BLaER1 treated with 17β-estradiol and CSF1 and Interleukin-3, amounts not matched to agents 10 nM and 100 nM (cell line): Measurements from ENCODE around the gene C1QB.
A peak's percentile ranks its signal among the peaks of the same experiment; 100 is the strongest.

Experiments used
- H3K27ac ChIP-seq, 11 experiments: shearing (Covaris generic); formaldehyde crosslinking; 2 replicates each; pipeline ENCODE4 v1.8.1; 2022
- H3K27me3 ChIP-seq, 11 experiments: shearing (Covaris generic); formaldehyde crosslinking; 2 replicates each; pipeline ENCODE4 v1.8.1; 2022
- H3K36me3 ChIP-seq, 11 experiments: shearing (Covaris generic); formaldehyde crosslinking; 2 replicates each; pipeline ENCODE4 v1.8.1; 2022
- H3K4me1 ChIP-seq, 10 experiments: shearing (Covaris generic); formaldehyde crosslinking; 2 replicates each; pipeline ENCODE4 v1.8.1; 2022
- H3K4me2 ChIP-seq, 11 experiments: shearing (Covaris generic); formaldehyde crosslinking; 2 replicates each; pipeline ENCODE4 v1.8.1; 2022
- H3K4me3 ChIP-seq, 10 experiments: shearing (Covaris generic); formaldehyde crosslinking; 2 replicates each; pipeline ENCODE4 v1.8.1; 2022
- H3K9ac ChIP-seq, 11 experiments: shearing (Covaris generic); formaldehyde crosslinking; 2 replicates each; pipeline ENCODE4 v1.8.1; 2022
- H3K9me3 ChIP-seq, 11 experiments: shearing (Covaris generic); formaldehyde crosslinking; replicated peaks in 1 of 11; 2 replicates each; pipeline ENCODE4 v1.8.1; 2022
- H4K20me1 ChIP-seq, 11 experiments: shearing (Covaris generic); formaldehyde crosslinking; 2 replicates each; pipeline ENCODE4 v1.8.1; 2022
- Cebpa-rat ChIP-seq, 11 experiments: shearing (Covaris generic); IDR thresholded peaks; 2 replicates each; pipeline ENCODE4 v1.8.1; 2022

The C1QB gene

GRCh38 chr1:22687191-22687590 is 34.2 kb downstream of the C1QB start:
- 0 out of 22 replicates have a peak, but pooled peaks cover 0 to 19% (median 0%) of the 10 kb centered on the region in 11 experiments for H4K20me1 ChIP-seq
- H3K4me3 ChIP-seq, result no peak overlapping the region
- H3K4me2 ChIP-seq, result no peak overlapping the region
- peaks cover 0 to 5% (median 0%) of the 10 kb centered on the region in 10 experiments; a peak in 1 of 20 replicates for H3K4me1 ChIP-seq
- H3K9ac ChIP-seq, result no peak overlapping the region
- no peak for TF ChIP-seq Cebpa-rat (IDR thresholded peaks at IDR 0.05)
- H3K9me3 ChIP-seq, result no peaks in the 10 kb centered on the region
- no peak overlapping the region for H3K27ac ChIP-seq
- H3K27me3 ChIP-seq, result no peaks in the 10 kb centered on the region
- H3K36me3 ChIP-seq, result no peaks in the 10 kb centered on the region

GRCh38 chr1:22688466-22688865 is 35.4 kb downstream of the C1QB start:
- H3K4me2 ChIP-seq, result no peak overlapping the region
- no peaks in the 10 kb centered on the region for H3K9me3 ChIP-seq
- no peak for TF ChIP-seq Cebpa-rat (IDR thresholded peaks at IDR 0.05)
- no peak overlapping the region for H3K4me3 ChIP-seq
- H4K20me1 ChIP-seq, result 0 out of 22 replicates have a peak, but pooled peaks cover 0 to 16% (median 0%) of the 10 kb centered on the region in 11 experiments
- H3K27me3 ChIP-seq, result no peaks in the 10 kb centered on the region
- H3K36me3 ChIP-seq, result no peaks in the 10 kb centered on the region
- H3K9ac ChIP-seq, result no peak overlapping the region
- H3K4me1 ChIP-seq, result peaks cover 0 to 5% (median 0%) of the 10 kb centered on the region in 10 experiments; a peak in 1 of 20 replicates
- H3K27ac ChIP-seq, result no peak overlapping the region

- Histone ChIP-seq H3K4me2 (no peak overlapping the region), H3K27me3 (no peaks in the 10 kb centered on the region), H3K9me3 (no peaks in the 10 kb centered on the region), H3K9ac (no peak overlapping the region), H3K4me1 (peaks cover 0 to 5% (median 0%) of the 10 kb centered on the region in 10 experiments; a peak in 1 of 20 replicates), H3K4me3 (no peak overlapping the region), H3K27ac (no peak overlapping the region), H4K20me1 (0 out of 22 replicates have a peak, but pooled peaks cover 0 to 14% (median 0%) of the 10 kb centered on the region in 11 experiments), H3K36me3 (no peaks in the 10 kb centered on the region)
- no peak for TF ChIP-seq Cebpa-rat (IDR thresholded peaks at IDR 0.05)
Observed at GRCh38 chr1:22689505-22689904, 36.5 kb downstream of the C1QB start.

- H3K4me2 ChIP-seq, result no peak overlapping the region
- no peak for TF ChIP-seq Cebpa-rat (IDR thresholded peaks at IDR 0.05)
- H3K4me1 ChIP-seq, result peaks cover 0 to 5% (median 0%) of the 10 kb centered on the region in 10 experiments; a peak in 1 of 20 replicates
- no peak overlapping the region for H3K4me3 ChIP-seq
- no peaks in the 10 kb centered on the region for H4K20me1 ChIP-seq
- no peak overlapping the region for H3K27ac ChIP-seq
- H3K9ac ChIP-seq, result no peak overlapping the region
- no peaks in the 10 kb centered on the region for H3K27me3 ChIP-seq
- H3K9me3 ChIP-seq, result no peaks in the 10 kb centered on the region
- no peaks in the 10 kb centered on the region for H3K36me3 ChIP-seq
Observed at GRCh38 chr1:22691031-22691753, 38.2 kb downstream of the C1QB start.

GRCh38 chr1:22694172-22694571 is 41.1 kb downstream of the C1QB start:
- Histone ChIP-seq H3K4me2 (no peak overlapping the region), H3K27me3 (no peaks in the 10 kb centered on the region), H3K9ac (no peak overlapping the region), H3K9me3 (no peaks in the 10 kb centered on the region), H4K20me1 (no peaks in the 10 kb centered on the region), H3K27ac (no peak overlapping the region), H3K4me3 (no peak overlapping the region), H3K4me1 (no peaks in the 10 kb centered on the region), H3K36me3 (no peaks in the 10 kb centered on the region)
- no peak for TF ChIP-seq Cebpa-rat (IDR thresholded peaks at IDR 0.05)

GRCh38 chr1:22696610-22697009 is 43.6 kb downstream of the C1QB start:
- no peak overlapping the region for H3K9ac ChIP-seq
- no peaks in the 10 kb centered on the region for H3K36me3 ChIP-seq
- H3K4me2 ChIP-seq, result no peak overlapping the region
- H4K20me1 ChIP-seq, result no peaks in the 10 kb centered on the region; a peak in 1 of 22 replicates
- H3K27ac ChIP-seq, result no peak overlapping the region
- no peaks in the 10 kb centered on the region for H3K4me1 ChIP-seq
- H3K27me3 ChIP-seq, result no peaks in the 10 kb centered on the region
- H3K4me3 ChIP-seq, result no peak overlapping the region
- no peaks in the 10 kb centered on the region for H3K9me3 ChIP-seq
- TF ChIP-seq Cebpa-rat (IDR thresholded peaks at IDR 0.05), result no peak

- Histone ChIP-seq H3K27me3 (no peaks in the 10 kb centered on the region), H3K9ac (no peak overlapping the region), H3K36me3 (no peaks in the 10 kb centered on the region), H3K9me3 (no peaks in the 10 kb centered on the region), H3K4me2 (no peak overlapping the region), H4K20me1 (no peaks in the 10 kb centered on the region; a peak in 1 of 22 replicates), H3K4me1 (peaks cover 0 to 7% (median 3%) of the 10 kb centered on the region in 10 experiments; a peak in 8 of 20 replicates), H3K4me3 (no peak overlapping the region), H3K27ac (no peak overlapping the region)
- TF ChIP-seq Cebpa-rat (IDR thresholded peaks at IDR 0.05), result no peak
Observed at GRCh38 chr1:22697980-22698379, 44.9 kb downstream of the C1QB start.

GRCh38 chr1:22699681-22700520 is 46.9 kb downstream of the C1QB start:
- H3K4me1 ChIP-seq, result peaks cover 0 to 14% (median 3%) of the 10 kb centered on the region in 10 experiments; a peak in 9 of 20 replicates
- H4K20me1 ChIP-seq, result no peaks in the 10 kb centered on the region; a peak in 1 of 22 replicates
- no peak overlapping the region for H3K27ac ChIP-seq
- H3K9me3 ChIP-seq, result no peaks in the 10 kb centered on the region
- H3K4me3 ChIP-seq, result no peak overlapping the region
- no peak overlapping the region for H3K4me2 ChIP-seq
- H3K36me3 ChIP-seq, result no peaks in the 10 kb centered on the region
- no peak overlapping the region for H3K9ac ChIP-seq
- H3K27me3 ChIP-seq, result no peaks in the 10 kb centered on the region
- no peak for TF ChIP-seq Cebpa-rat (IDR thresholded peaks at IDR 0.05)

- H3K36me3 ChIP-seq, result no peaks in the 10 kb centered on the region
- peaks cover 0 to 17% (median 3%) of the 10 kb centered on the region in 10 experiments; a peak in 9 of 20 replicates for H3K4me1 ChIP-seq
- no peaks in the 10 kb centered on the region; a peak in 1 of 22 replicates for H4K20me1 ChIP-seq
- no peak for TF ChIP-seq Cebpa-rat (IDR thresholded peaks at IDR 0.05)
- H3K4me2 ChIP-seq, result peak overlapping the region in 3 of 11 experiments; percentile 39 to 47 (median 40); a peak in 7 of 22 replicates
- no peak overlapping the region for H3K27ac ChIP-seq
- H3K27me3 ChIP-seq, result no peaks in the 10 kb centered on the region
- H3K9me3 ChIP-seq, result no peaks in the 10 kb centered on the region
- no peak overlapping the region for H3K4me3 ChIP-seq
- no peak overlapping the region for H3K9ac ChIP-seq
Observed at GRCh38 chr1:22702296-22703085, 49.5 kb downstream of the C1QB start.
